Measurements from ENCODE around the gene ZNF320. TPM values are rescaled to one million over a fixed set of nuclear protein-coding genes. Genes with fewer than 3 reads are reported as not detected.

The ZNF320 gene
- total RNA-seq, 1 experiment from 2014 or later = 25.4 TPM

- H3K4me3 Mint-ChIP-seq = peak within 1 kb of the TSS; percentile 93
- no peaks in the 10 kb centered on the region for H3K27me3 Mint-ChIP-seq (ENCODE audit: low read depth)
- H3K9me3 Mint-ChIP-seq = no peaks in the 10 kb centered on the region
- peak; percentile 93 for DNase-seq (ENCODE audit: low spot score)
- TF ChIP-seq E2F4 (CRISPR knock-in tag; IDR thresholded peaks at IDR 0.05; ENCODE audit: borderline replicate concordance, low read depth) (0 out of 2 replicates have a peak, but pooled peaks have one; percentile 47), MAX (CRISPR knock-in tag; IDR thresholded peaks at IDR 0.05) (0 out of 2 replicates have a peak, but pooled peaks have one; percentile 26)
- TF ChIP-seq, protein P1, sequence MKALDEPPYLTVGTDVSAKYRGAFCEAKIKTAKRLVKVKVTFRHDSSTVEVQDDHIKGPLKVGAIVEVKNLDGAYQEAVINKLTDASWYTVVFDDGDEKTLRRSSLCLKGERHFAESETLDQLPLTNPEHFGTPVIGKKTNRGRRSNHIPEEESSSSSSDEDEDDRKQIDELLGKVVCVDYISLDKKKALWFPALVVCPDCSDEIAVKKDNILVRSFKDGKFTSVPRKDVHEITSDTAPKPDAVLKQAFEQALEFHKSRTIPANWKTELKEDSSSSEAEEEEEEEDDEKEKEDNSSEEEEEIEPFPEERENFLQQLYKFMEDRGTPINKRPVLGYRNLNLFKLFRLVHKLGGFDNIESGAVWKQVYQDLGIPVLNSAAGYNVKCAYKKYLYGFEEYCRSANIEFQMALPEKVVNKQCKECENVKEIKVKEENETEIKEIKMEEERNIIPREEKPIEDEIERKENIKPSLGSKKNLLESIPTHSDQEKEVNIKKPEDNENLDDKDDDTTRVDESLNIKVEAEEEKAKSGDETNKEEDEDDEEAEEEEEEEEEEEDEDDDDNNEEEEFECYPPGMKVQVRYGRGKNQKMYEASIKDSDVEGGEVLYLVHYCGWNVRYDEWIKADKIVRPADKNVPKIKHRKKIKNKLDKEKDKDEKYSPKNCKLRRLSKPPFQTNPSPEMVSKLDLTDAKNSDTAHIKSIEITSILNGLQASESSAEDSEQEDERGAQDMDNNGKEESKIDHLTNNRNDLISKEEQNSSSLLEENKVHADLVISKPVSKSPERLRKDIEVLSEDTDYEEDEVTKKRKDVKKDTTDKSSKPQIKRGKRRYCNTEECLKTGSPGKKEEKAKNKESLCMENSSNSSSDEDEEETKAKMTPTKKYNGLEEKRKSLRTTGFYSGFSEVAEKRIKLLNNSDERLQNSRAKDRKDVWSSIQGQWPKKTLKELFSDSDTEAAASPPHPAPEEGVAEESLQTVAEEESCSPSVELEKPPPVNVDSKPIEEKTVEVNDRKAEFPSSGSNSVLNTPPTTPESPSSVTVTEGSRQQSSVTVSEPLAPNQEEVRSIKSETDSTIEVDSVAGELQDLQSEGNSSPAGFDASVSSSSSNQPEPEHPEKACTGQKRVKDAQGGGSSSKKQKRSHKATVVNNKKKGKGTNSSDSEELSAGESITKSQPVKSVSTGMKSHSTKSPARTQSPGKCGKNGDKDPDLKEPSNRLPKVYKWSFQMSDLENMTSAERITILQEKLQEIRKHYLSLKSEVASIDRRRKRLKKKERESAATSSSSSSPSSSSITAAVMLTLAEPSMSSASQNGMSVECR (CRISPR knock-in tag; IDR thresholded peaks at IDR 0.05; ENCODE audit: borderline replicate concordance) = no peak
- TF ChIP-seq, protein P2, sequence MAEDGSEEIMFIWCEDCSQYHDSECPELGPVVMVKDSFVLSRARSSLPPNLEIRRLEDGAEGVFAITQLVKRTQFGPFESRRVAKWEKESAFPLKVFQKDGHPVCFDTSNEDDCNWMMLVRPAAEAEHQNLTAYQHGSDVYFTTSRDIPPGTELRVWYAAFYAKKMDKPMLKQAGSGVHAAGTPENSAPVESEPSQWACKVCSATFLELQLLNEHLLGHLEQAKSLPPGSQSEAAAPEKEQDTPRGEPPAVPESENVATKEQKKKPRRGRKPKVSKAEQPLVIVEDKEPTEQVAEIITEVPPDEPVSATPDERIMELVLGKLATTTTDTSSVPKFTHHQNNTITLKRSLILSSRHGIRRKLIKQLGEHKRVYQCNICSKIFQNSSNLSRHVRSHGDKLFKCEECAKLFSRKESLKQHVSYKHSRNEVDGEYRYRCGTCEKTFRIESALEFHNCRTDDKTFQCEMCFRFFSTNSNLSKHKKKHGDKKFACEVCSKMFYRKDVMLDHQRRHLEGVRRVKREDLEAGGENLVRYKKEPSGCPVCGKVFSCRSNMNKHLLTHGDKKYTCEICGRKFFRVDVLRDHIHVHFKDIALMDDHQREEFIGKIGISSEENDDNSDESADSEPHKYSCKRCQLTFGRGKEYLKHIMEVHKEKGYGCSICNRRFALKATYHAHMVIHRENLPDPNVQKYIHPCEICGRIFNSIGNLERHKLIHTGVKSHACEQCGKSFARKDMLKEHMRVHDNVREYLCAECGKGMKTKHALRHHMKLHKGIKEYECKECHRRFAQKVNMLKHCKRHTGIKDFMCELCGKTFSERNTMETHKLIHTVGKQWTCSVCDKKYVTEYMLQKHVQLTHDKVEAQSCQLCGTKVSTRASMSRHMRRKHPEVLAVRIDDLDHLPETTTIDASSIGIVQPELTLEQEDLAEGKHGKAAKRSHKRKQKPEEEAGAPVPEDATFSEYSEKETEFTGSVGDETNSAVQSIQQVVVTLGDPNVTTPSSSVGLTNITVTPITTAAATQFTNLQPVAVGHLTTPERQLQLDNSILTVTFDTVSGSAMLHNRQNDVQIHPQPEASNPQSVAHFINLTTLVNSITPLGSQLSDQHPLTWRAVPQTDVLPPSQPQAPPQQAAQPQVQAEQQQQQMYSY (CRISPR knock-in tag; IDR thresholded peaks at IDR 0.05) = peak; percentile 79
- CTCF ChIA-PET = no interaction called here
- peaks cover 7% of the 10 kb centered on the region for H3K36me3 Mint-ChIP-seq
- POLR2A ChIA-PET = no interaction called here
- peaks cover 27% of the 10 kb centered on the region for H3K4me1 Mint-ChIP-seq
- H3K27ac Mint-ChIP-seq = peak within 1 kb of the TSS; percentile 96
- ATAC-seq = peak; percentile 97
Measured at GRCh38 chr19:52922841-52923777, 25.7 kb upstream of the ZNF320 start, which contains the start of gene ZNF888. Gene ZNF888 (minus strand): TSS chr19:52923428. CDS start chr19:52917873, 5,555 bp downstream.

DNA sequence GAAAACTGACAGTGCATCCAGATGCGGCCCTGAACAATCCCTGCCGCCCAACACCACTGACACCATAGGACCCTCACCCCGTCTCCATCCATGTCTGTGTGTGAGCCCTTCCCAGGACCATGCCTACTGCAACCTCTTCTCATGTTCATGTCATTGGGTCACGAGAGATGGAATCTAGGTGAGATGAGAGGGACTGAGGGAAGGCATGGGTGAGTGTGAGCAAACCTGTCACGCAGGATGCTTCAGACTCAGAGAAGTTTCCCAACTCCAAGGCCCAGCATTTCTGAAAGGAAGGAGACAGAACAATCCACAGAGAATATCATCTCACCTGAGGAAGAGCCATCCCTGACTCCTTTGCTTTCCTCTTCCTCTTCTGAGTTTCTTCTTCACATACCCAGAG, 20.1 kb upstream of the ZNF320 start:
- Mint-ChIP-seq H3K4me1 (peaks cover 9% of the 10 kb centered on the region), H3K27ac (no peak overlapping the region; the same call in 1 of the 2 replicates), H3K27me3 (ENCODE audit: low read depth) (no peaks in the 10 kb centered on the region), H3K9me3 (no peaks in the 10 kb centered on the region), H3K4me3 (no peak overlapping the region), H3K36me3 (peaks cover 30% of the 10 kb centered on the region)
- CTCF ChIA-PET = no interaction called here
- no peak for ATAC-seq
- DNase-seq (ENCODE audit: low spot score) = no peak
- TF ChIP-seq NR3C1 (CRISPR knock-in tag; conservative IDR thresholded peaks at IDR 0.05; ENCODE audit: low read depth) (no peak), SP1 (CRISPR knock-in tag; conservative IDR thresholded peaks at IDR 0.05) (no peak), ZNF263 (CRISPR knock-in tag; IDR thresholded peaks at IDR 0.05; ENCODE audit: low read depth) (no peak), ZNF423 (CRISPR knock-in tag; IDR thresholded peaks at IDR 0.05) (no peak), ZBTB43 (CRISPR knock-in tag; IDR thresholded peaks at IDR 0.05) (no peak), ZNF416 (CRISPR knock-in tag; IDR thresholded peaks at IDR 0.05) (no peak)
- TF ChIP-seq, protein P3, sequence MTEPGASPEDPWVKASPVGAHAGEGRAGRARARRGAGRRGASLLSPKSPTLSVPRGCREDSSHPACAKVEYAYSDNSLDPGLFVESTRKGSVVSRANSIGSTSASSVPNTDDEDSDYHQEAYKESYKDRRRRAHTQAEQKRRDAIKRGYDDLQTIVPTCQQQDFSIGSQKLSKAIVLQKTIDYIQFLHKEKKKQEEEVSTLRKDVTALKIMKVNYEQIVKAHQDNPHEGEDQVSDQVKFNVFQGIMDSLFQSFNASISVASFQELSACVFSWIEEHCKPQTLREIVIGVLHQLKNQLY (CRISPR knock-in tag; IDR thresholded peaks at IDR 0.05) = no peak
- TF ChIP-seq, protein P4, sequence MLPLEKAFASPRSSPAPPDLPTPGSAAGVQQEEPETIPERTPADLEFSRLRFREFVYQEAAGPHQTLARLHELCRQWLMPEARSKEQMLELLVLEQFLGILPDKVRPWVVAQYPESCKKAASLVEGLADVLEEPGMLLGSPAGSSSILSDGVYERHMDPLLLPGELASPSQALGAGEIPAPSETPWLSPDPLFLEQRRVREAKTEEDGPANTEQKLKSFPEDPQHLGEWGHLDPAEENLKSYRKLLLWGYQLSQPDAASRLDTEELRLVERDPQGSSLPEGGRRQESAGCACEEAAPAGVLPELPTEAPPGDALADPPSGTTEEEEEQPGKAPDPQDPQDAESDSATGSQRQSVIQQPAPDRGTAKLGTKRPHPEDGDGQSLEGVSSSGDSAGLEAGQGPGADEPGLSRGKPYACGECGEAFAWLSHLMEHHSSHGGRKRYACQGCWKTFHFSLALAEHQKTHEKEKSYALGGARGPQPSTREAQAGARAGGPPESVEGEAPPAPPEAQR (CRISPR knock-in tag; IDR thresholded peaks at IDR 0.05) = no peak
- POLR2A ChIA-PET = no interaction called here
